Stimulated activated CD4-positive, alpha-beta T cell treated with anti-CD3 and anti-CD28 coated beads, Interleukin-4, amount 100 ng/mL, for 48 hours (primary cell): ENCODE data around the gene MLANA.
A peak's percentile ranks its signal among the peaks of the same experiment; 100 is the strongest.

Experiments
- DNase-seq, 2 donors: peaks; one replicate each; pipeline ENCODE4 v3.0.0-alpha.2; 2020; ENCODE audit warnings: low read depth in 2 of 2

Gene MLANA

GRCh38 chr9:5890641-5891040 is at the start of gene MLANA:
Gene MLANA, plus strand, starts transcription at chr9:5890889. Its CDS starts 1,586 bp downstream, at chr9:5892475.
- no peak for DNase-seq

- peak in 1 of 2 donors; percentile 45 for DNase-seq
Observed at GRCh38 chr9:5841771-5842573, 48.7 kb upstream of the MLANA start.

GRCh38 chr9:5842929-5843793 is 47.5 kb upstream of the MLANA start:
- DNase-seq = no peak

- DNase-seq = no peak
Observed at GRCh38 chr9:5843794-5844471, 46.8 kb upstream of the MLANA start.

GRCh38 chr9:5845157-5845531 is 45.5 kb upstream of the MLANA start:
- DNase-seq = no peak

- no peak for DNase-seq
Observed at GRCh38 chr9:5846096-5846495, 44.6 kb upstream of the MLANA start.

GRCh38 chr9:5846501-5846921 is 44.2 kb upstream of the MLANA start:
- DNase-seq = no peak

GRCh38 chr9:5848372-5848882 is 42.3 kb upstream of the MLANA start:
- no peak for DNase-seq

- DNase-seq = no peak
Observed at GRCh38 chr9:5850724-5851122, 40.0 kb upstream of the MLANA start.

- DNase-seq = no peak
Observed at GRCh38 chr9:5851445-5851844, 39.2 kb upstream of the MLANA start.

GRCh38 chr9:5852987-5853386 is 37.7 kb upstream of the MLANA start:
- no peak for DNase-seq

- no peak for DNase-seq
Observed at GRCh38 chr9:5853617-5854016, 37.1 kb upstream of the MLANA start.

- no peak for DNase-seq
Observed at GRCh38 chr9:5854063-5854790, 36.5 kb upstream of the MLANA start.

GRCh38 chr9:5857928-5858327 is 32.8 kb upstream of the MLANA start:
- DNase-seq = no peak

GRCh38 chr9:5858833-5859232 is 31.9 kb upstream of the MLANA start:
- DNase-seq = no peak

- no peak for DNase-seq
Observed at GRCh38 chr9:5863092-5863746, 27.5 kb upstream of the MLANA start.

GRCh38 chr9:5864446-5864845 is 26.2 kb upstream of the MLANA start:
- DNase-seq = no peak

GRCh38 chr9:5866272-5866671 is 24.4 kb upstream of the MLANA start:
- DNase-seq = no peak

- no peak for DNase-seq
Observed at GRCh38 chr9:5866685-5867084, 24.0 kb upstream of the MLANA start.

GRCh38 chr9:5868235-5868634 is 22.5 kb upstream of the MLANA start:
- DNase-seq = no peak
